HG02763 (cell line): ENCODE measurements around the gene TACR1.
"Not testable (repeated sequence)": the region's sequence is repeated elsewhere in the genome, so short reads cannot be mapped to it uniquely, and the experiment has no call there.

Experiments used
- ATAC-seq: cut with Tn5 transposase; IDR thresholded peaks from one replicate; pipeline ENCODE4 v1.9.1; 2021; ENCODE audit warnings: mild to moderate bottlenecking, moderate library complexity; ENCODE audit not compliant: unreplicated experiment

Gene TACR1

DNA sequence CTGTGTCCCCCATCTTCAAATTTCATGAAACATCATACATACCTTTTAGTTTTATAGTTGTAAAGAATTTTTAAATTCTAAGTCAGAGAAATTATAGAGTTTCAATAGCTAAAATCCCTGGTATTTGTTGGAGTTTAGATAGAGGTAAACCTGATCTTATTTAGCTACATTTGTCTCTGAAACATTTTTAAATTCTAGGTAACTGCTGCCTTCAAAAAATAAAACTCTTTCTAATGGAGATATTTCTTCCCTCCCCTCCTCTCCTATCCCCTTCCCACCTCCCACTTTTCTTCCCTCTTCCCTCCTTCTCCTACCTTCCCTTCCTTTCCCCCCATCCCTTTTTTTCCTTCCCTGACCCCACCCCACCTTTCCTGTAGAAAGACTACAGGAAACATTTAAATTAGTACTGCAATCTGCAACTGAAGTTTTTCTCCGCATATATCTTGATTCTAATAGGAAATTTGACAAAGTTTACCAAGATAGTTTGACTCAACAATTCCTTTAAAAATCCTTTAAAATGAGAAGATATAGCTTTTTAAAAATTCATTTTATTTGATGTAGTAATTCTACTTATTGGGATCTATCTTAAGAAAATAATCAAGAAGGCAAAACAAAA is 4.1 kb downstream of the TACR1 start:
- ATAC-seq, result no peak

DNA sequence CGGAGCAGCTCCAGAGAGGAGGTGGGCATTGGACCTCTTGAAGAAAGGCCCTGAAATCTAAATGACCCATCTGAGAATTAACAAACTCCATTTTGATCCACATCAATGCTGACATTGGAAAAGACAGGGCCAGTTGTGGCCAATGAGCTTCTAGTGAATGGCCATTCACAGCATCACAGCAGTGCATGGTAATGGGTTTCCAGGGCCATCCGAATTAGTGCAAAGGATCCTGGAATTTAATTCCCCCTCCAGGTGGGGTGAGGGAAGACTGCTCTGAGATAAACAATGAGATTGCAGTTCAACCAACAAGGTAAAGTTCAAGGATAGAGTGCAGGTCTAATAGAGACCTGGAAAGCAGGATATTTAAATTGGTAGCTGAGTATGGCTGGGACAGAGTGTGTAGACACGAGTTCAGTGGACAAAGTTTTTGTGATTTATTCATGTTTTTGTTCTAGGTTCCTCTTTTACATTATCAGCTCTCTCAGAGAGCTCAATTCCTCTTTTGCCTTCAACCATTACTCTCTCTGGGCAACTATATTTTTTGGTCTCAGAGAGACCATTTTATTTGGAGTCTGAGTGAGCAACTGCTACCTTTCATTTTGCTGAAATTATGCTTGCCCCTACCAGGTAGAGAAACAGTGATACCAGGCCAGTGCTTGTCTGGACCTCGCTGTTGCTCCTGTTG is 5.0 kb downstream of the TACR1 start:
- no peak for ATAC-seq

DNA sequence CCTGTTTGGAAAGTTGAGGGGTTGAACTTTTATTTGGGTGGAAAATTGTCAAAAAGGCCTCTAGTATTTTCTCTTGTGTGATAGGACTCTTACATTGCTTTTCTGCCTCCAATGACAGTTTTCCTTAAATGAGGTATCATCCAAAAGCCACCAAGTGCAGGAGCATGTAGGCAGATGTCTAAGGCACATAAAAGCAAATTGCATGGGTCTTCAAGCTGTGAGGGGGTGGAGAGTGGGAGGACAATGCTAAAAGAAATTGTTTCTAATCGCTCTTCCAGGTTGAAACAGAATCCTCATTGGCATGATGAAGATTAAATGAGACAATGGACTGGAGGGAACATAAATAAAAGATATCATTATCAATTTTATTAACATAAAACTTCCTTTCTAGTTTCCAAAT is 6.8 kb downstream of the TACR1 start:
- ATAC-seq, result no peak

DNA sequence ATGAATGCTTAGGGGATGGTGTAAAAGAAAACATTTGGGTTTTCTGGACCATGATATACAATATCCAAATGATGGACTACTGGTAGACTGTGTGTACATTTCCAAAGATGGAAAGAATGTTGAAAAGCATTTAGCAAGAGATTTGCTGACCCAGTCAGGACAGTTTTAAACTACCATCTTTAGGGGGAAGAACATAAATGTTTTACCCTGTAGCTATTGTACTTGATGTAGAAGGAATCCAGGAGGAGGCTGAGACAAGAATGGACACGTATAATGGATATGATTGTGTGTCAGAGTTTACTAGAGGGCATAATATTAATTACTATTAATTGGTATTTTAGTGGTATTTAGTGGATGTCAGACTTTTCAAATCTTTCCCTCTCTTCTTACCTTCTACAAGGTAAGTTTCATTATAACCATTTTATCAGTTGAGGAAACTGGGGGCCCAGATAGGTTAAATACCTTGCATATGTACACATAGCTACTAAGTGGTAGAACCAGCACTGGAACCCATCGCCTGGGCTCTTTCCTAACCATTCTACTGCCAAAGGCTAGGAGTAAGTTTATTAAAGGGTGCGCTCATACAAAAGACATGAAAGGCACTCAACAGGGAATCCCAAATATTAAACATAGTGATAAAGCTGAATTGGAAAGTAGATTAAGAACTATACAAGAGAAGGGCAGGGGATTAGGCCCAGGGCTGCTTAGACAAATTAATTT is 8.9 kb downstream of the TACR1 start:
- ATAC-seq, result no peak

DNA sequence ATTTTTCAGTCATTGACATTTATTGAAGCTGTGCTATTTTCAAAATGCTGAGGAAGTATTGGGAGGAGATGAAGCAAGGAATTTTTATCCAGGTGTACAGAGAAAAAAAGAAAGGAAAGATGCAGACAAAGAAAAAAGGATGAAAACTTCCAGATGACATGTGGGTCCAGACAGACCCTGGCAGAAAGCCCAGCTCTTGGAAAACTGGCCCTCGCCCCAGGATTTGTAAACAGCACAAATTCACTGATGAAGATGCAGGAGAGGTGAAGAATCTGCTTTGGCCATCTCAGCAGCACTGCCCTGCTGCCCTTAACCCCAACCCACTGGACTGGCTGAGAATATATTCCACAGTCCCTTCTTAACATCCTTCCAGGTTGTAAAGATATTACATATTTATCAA is 12.5 kb downstream of the TACR1 start:
- no peak for ATAC-seq

DNA sequence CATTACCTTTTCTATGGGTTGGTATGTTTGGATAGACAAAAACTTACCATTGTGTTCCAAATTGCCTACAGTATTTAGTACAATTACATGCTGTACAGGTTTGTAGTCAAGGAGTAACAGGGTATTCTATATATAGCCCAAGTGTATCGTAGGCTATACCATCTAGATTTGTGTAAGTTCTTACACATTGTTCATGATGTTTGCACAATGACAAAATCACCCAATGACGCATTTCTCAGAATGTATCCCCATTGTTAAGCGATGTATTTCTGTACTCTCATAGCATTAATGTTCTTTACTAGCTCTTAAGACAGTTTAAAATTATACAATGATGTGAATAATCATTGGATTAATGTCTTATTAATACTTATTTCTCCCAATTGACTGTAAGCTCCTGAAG is 16.7 kb downstream of the TACR1 start:
- no peak for ATAC-seq

DNA sequence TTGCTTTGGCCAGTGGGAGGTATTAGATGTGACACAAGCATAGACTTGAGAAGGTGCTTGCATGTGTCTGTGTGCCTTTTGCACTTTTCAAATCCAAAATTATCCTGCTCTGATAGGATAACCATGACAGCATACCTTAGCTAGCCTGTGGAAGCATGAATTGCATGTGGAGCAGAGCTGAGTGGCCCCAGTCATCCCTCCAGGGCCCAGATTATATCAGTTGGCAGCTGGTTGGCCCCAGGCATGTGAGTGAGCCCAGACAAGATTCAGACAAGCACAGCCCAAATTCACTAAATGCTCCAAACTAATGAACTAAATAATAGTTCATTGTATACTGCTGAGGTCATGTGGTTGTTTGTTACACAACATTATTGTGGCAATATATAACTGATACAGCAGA is 18.8 kb downstream of the TACR1 start:
- no peak for ATAC-seq

DNA sequence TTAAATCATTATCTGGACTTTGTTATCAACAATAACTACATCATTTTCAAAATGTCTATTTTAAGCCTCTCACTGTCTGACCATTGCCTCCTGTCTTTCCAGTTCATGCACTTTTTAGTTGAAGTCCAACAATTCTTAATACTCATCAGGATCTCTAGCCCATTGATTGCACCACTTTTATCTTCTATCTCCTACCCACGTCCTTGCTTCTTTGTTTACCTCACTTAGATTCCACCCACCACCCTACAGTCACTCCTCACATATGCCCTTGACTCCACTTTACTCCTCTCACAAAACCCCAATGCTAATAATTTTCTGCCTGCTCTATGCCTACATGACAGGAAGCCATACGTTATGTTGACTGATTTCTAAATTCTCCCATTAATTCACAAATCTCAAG is 21.9 kb downstream of the TACR1 start:
- no peak for ATAC-seq

DNA sequence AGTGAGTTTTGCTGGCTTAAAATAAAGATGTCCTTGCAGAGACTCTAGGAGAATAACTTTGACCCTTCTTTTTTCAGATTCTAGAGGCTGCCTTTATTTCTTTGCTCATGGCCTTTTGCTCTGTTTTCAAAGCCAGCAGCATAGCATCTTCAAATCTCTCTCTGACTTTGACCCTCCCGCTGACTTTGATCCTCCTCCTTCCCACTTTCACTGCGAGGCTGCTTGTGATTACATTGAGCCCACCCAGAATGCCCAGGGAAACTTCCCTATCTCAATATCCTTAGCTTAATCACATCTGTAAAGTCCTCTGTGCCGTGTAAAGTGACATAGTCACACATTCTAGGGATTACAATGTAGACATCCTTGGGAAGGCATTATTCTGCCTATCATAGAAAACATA is 23.9 kb downstream of the TACR1 start:
- no peak for ATAC-seq

DNA sequence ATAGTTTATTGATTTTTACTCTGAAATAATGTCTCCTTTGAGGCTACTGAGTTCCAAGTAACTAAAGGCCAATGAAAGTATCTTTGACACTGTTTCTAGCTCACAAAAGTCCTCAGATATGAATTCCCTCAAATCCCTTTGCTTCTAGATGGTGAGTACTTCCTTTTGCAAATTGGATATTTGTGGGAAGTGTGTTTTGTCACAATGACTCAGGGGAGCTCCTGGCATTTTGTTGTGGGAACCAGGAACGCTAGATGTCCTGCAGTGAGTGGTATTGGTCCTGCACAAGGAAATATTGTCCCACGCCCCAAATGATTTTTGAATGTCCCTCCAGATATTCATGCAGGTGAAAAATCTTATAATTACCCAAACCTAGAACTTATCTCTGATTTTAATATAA is 24.3 kb downstream of the TACR1 start:
- ATAC-seq, result no peak

DNA sequence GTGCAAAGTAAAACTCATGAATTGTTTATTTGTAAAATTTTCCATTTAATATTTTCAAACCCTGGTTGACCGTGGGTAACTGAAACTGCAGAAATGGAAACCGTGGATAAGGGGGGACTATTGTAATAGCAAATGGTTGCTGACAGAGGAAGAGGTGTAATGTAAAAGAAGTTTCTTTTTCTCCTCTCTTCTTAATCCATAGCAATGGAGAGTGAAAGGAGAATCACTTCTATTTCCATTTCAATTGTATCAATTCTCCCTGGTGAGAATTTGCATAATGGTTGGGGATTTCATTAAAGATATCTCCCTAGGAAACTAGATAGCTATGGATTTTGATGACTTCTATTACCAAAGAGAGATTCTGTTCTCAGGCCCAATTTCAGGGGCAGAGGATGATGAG is 24.8 kb downstream of the TACR1 start:
- ATAC-seq, result no peak

DNA sequence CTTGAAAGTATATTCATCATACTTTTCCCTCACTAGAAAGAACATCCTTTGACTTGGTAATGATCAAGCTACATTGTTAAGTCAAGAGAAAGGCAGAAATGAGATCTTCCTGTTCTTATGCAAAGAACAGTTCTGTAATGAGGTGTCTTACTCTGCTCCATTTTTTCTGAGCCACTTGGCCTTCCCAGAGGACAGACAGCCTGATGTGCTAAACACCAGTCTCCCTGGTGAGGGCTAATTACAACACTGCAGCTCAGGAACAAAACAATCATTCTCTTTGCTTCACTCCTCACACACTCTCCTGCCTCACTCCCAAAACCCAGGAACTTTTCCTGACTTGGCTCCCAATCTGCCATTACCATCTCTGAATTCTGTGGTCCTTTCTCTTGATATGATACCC is 25.6 kb downstream of the TACR1 start:
- ATAC-seq, result no peak

DNA sequence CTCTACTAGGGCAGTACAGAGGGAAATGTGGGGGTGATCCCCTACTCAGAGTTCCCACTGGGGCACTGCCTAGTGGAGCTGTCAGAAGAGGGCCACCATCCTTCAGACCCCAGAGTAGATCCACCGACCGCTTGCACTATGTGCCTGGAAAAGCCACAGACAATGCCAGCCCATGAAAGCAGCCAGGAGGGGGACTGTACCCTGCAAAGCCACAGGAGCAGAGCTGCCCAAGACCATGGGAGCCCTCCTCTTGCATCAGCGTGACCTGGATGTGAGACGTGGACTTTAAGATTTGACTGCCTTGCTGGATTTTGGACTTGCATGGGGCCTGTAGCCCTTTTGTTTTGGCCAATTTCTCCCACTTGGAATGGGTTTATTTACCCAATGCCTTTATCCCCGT is 27.9 kb downstream of the TACR1 start:
- ATAC-seq, result not testable (repeated sequence)

DNA sequence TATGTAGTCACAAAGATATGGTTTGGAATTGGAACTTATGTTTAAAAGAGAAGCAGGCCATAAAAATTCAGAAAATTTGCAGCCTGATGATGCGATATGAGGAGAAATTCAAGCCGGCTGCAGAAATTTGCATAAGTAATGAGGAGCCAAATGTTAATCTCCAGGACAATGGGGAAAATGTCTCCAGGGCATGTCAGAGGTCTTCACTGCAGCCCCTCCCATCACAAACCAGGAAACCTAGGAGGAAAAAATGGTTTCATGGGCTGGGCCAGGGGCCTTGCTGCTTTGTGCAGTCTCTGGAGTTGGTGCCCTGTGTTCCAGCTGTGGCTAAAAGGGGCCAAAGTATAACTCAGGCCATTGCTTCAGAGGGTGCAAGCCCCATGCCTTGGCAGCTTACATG is 28.4 kb downstream of the TACR1 start:
- ATAC-seq, result no peak

DNA sequence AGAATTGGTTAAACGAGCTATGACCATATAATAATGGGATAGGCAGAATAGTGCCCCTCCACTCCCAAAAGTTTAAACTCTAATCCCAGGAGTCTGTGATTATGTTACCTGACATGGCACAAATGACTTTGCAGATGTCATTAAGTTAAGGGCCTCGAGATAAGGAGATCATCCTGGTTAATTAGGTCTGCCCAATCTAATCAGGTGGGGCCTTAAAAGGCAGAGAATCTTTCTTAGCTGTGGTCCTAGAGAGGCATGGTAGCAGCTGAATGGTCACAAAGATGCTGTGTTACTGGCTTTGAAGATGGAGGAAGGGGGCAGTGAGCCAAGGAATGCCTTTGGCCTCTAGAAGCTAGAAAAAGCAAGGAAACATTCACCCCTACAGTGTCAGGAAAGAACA is 31.1 kb downstream of the TACR1 start:
- no peak for ATAC-seq

DNA sequence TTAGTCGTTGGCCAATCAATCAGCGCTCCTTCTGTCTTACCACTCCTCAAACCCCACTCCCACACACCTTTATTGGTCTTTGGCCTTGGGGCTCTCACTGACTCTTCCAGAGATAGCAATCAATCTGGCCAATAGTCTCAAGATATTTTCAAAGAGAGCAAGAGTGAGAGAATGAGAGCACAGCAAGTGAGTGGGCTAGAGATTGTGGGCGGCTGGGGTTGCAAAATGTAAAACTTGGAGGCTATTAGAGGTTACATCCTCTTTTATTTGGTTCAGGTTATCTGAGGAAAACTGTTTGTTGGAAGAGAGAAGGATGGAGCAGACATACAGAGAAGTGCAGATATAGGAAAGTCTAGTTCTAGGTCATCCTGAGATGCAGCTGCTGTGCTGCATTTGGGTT is 32.8 kb downstream of the TACR1 start:
- ATAC-seq, result no peak

DNA sequence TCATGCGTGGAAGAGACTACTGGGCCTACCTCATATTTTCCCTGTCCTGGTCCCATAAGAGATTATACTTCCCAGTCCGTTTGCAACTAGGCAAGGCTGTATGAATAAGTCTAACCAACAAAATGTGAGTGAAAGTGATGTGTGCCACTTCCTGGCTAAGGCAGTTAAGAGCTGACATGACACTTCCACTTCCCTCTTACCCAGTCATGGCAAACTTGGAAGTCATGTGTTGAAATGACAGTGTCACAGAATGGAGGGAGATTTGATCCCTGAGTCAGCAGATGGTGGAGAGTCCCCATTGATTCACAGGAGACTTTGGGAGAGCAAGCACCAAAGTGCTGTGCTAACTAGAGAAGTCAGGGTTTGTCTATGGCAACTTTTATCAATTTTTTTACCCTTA is 36.4 kb downstream of the TACR1 start:
- no peak for ATAC-seq

DNA sequence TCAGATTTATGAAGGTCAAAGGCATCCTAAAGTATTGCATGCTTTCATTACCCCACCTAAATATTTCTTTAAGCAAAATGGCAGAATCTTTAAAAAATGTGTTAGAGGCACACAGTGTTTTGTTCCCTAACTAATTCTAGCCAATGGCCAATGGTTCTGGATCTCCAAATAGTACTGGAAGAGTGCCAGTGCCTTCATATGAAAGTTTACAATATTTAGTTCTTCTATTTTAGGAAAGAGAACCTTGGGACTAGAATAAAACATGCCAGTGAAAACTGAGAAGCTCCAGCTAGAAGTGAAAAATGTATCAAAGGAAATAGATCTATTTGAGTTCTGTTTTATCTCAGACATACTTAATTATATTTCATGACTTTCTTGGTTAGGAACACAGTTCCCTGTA is 37.1 kb downstream of the TACR1 start:
- no peak for ATAC-seq

DNA sequence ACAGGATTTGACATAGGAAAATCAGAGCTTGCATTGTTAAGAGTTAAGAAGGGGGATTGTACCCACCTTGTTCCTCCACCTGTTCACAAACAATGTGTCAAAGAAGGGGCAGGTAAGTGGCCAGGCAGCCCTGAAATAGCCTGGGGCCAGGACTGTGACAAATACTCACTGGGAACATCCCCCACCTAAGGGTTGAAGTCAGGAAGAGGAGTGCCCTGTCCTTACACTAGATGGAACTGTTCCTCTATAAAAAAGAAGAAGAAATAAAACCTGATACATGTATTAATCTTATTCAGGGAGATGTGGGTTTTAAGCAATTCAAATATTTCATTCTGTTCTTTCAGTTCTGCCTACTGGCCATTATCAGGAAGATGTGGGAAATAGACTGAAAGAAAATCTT is 41.9 kb downstream of the TACR1 start:
- ATAC-seq, result no peak

DNA sequence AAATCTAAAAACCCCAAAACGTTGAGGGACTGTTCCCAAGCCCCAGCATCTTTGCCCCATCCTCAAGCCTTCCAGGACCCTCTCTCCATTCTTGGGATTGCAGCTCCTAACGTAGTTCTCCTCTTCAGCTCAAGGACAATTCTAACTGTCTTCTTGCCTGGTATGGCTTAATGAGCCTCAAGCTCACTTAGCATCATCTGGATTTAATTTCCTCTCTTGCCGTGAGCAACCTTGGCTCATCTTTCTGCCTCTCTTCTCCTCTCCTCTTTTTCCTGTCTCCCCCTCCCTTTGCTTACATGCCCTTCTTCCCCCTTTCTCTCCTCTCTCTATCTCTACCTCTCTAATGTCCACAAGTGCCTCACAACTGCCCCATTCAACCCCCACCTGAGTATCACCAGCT is 44.2 kb downstream of the TACR1 start:
- no peak for ATAC-seq

DNA sequence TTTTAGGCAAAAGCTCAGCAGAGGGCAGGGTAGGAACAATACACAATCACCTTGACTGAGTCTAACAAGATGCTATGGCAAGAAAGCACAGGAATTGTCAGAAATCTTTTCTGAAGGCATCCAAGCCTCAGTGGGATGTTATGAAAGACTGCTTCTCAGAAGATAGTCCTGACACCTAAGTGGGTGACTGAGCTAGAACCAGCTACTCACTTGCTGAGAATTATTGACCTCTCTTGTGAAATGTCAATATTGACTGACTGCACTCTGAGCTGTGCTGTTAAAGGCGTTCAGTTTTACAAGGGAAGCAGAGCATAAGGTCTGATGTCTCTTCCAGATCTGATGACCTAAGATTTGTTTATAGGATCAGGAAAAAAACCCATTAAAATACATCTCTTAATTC is 46.1 kb downstream of the TACR1 start:
- ATAC-seq, result no peak

DNA sequence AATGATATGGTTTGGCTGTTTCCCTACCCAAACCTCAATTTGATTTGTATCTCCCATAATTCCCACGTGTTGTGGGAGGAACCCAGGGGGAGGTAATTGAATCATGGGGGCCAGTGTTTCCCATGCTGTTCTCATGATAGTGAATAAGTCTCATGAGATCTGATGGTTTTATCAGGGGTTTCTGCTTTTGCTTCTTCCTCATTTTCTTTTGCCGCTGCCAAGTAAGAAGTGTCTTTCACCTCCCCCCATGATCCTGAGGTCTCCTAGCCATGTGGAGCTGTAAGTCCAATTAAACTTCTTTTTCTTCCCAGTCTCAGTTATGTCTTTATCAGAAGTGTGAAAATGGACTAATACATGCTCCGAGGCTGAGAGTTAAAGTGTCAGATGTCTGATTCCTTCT is 47.1 kb downstream of the TACR1 start:
- ATAC-seq, result not testable (repeated sequence)
